Measurements from ENCODE around the gene HSPA1L.

- TF ChIP-seq POLR2A (IDR thresholded peaks at IDR 0.05) (no peak), CTCF (IDR thresholded peaks at IDR 0.05) (no peak)
These were observed 29.4 kb upstream of the HSPA1L start for GRCh38 chr6:31844507-31844906.

Measured in lower leg skin (tissue), 3 donors.